H1 (cell line): ENCODE results near the gene SHROOM4. TPM values are rescaled to one million over a fixed set of nuclear protein-coding genes. Genes with fewer than 3 reads are reported as not detected.

Experiments
- CTCF ChIA-PET: fragments of 300-600 bp; sonication (Branson Sonifier 250); formaldehyde crosslinking; loops from one replicate; lab custom pipeline; 2021; ENCODE audit not compliant: partially characterized antibody; lab: Charles Lee
- POLR2A ChIA-PET: fragments of 300-600 bp; sonication (Branson Sonifier 250); formaldehyde crosslinking; loops from one replicate; lab custom pipeline; 2021; ENCODE audit warnings: inconsistent platforms; ENCODE audit not compliant: partially characterized antibody; lab: Charles Lee
- DNase-seq, 2 experiments: peaks; one replicate each; pipeline versions ENCODE4 v3.0.0 to v3.0.0-alpha.2; 2010 to 2022; ENCODE audit warnings: low spot score in 2 of 2, low read depth in 1 of 2, mixed read lengths in 1 of 2
- FAIRE-seq: peaks from 2 replicates; lab custom pipeline; 2011; peaks lifted over from hg19 to GRCh38; lab: Jason Lieb, UNC
- H2AFZ ChIP-seq: 2 replicates; pipeline ENCODE4 v1.8.1; 2012; ENCODE audit warnings: low read length, inconsistent platforms
- H2AK5ac ChIP-seq: 2 replicates; pipeline ENCODE4 v1.6.1; 2013; ENCODE audit warnings: low read depth, low read length
- H2BK120ac ChIP-seq: replicated peaks from 2 replicates; pipeline ENCODE3; 2013; ENCODE audit warnings: low read depth, low read length, inconsistent platforms
- H2BK12ac ChIP-seq: 2 replicates; pipeline ENCODE4 v1.6.1; 2013; ENCODE audit warnings: low read depth, low read length
- H2BK15ac ChIP-seq: 2 replicates; pipeline ENCODE4 v1.6.1; 2013; ENCODE audit warnings: low read length
- H2BK20ac ChIP-seq: 2 replicates; pipeline ENCODE4 v1.6.1; 2013; ENCODE audit warnings: low read length
- H2BK5ac ChIP-seq: 2 replicates; pipeline ENCODE4 v1.6.1; 2013; ENCODE audit warnings: low read depth, low read length
- H3K14ac ChIP-seq: 2 replicates; pipeline ENCODE4 v1.6.1; 2013; ENCODE audit warnings: inconsistent platforms; ENCODE audit not compliant: insufficient read length
- H3K18ac ChIP-seq: 2 replicates; pipeline ENCODE4 v1.6.1; 2013; ENCODE audit warnings: low read length; ENCODE audit errors: extremely low read depth
- H3K23ac ChIP-seq: 2 replicates; pipeline ENCODE4 v1.6.1; 2013; ENCODE audit warnings: inconsistent platforms; ENCODE audit not compliant: insufficient read length
- H3K23me2 ChIP-seq: 2 replicates; pipeline ENCODE4 v1.6.1; 2013; ENCODE audit warnings: low read depth, low read length
- H3K27ac ChIP-seq: 2 replicates; pipeline ENCODE4 v1.6.1; 2011; ENCODE audit warnings: low read depth, low read length, inconsistent platforms
- H3K27me3 ChIP-seq, 4 experiments: replicated peaks in 1 of 4; 1 replicate in 1 of 4; 2 replicates in 3 of 4; pipeline versions ENCODE4 v1.6.1 to v1.8.1; 2011 to 2013; ENCODE audit warnings: low read length in 3 of 4, mild to moderate bottlenecking in 3 of 4, inconsistent platforms in 2 of 4, mixed read lengths in 2 of 4, moderate library complexity in 1 of 4; ENCODE audit not compliant: control insufficient read depth in 3 of 4, insufficient read depth in 3 of 4; ENCODE audit errors: extremely low read depth in 1 of 4
- H3K36me3 ChIP-seq, 4 experiments: 2 replicates each; pipeline versions ENCODE4 v1.6.1 to v1.8.1; 2011 to 2013; ENCODE audit warnings: mild to moderate bottlenecking in 4 of 4, low read length in 3 of 4, moderate library complexity in 2 of 4, control low read depth in 1 of 4, inconsistent platforms in 1 of 4; ENCODE audit not compliant: insufficient read depth in 4 of 4, control insufficient read depth in 2 of 4
- H3K4ac ChIP-seq: replicated peaks from 2 replicates; pipeline ENCODE3; 2013; ENCODE audit warnings: low read length, low read depth, mixed read lengths, inconsistent platforms; ENCODE audit not compliant: insufficient read length
- H3K4me1 ChIP-seq, 4 experiments: replicated peaks in 1 of 4; 1 replicate in 1 of 4; 2 replicates in 3 of 4; pipeline versions ENCODE4 v1.6.1 to v1.8.1; 2011 to 2013; ENCODE audit warnings: low read length in 3 of 4, inconsistent platforms in 2 of 4, mixed read lengths in 1 of 4; ENCODE audit not compliant: insufficient read depth in 4 of 4, control insufficient read depth in 3 of 4
- H3K4me2 ChIP-seq, 2 experiments: 2 replicates each; pipeline versions ENCODE4 v1.6.1 to v1.8.1; 2011 to 2013; ENCODE audit warnings: low read depth in 2 of 2, low read length in 2 of 2, control low read depth in 1 of 2, inconsistent platforms in 1 of 2, mild to moderate bottlenecking in 1 of 2; ENCODE audit not compliant: insufficient read depth in 1 of 2
- H3K4me3 ChIP-seq, 4 experiments: fragments of 200-600, 300-600 bp in 1 of 4; sonication (generic), shearing (Covaris generic), sonication (Bioruptor Twin) in 1 of 4; 2 replicates each; pipeline versions ENCODE4 v1.5.1 to v1.8.1; 2011 to 2016; ENCODE audit warnings: low read length in 4 of 4, low read depth in 3 of 4, control low read depth in 2 of 4, inconsistent platforms in 2 of 4, mild to moderate bottlenecking in 2 of 4, mixed read lengths in 1 of 4, moderate library complexity in 1 of 4; ENCODE audit not compliant: insufficient read depth in 2 of 4; ENCODE audit errors: extremely low read depth in 1 of 4
- H3K56ac ChIP-seq: replicated peaks from 2 replicates; pipeline ENCODE3; 2013; ENCODE audit warnings: low read depth, mild to moderate bottlenecking, mixed read lengths, low read length, inconsistent platforms; ENCODE audit not compliant: insufficient read length
- H3K79me1 ChIP-seq: 2 replicates; pipeline ENCODE4 v1.6.1; 2013; ENCODE audit warnings: low read depth, low read length, control low read depth
- H3K79me2 ChIP-seq, 2 experiments: 2 replicates each; pipeline versions ENCODE4 v1.6.1 to v1.8.1; 2012 to 2013; ENCODE audit warnings: low read length in 2 of 2, mild to moderate bottlenecking in 2 of 2, inconsistent platforms in 1 of 2; ENCODE audit not compliant: insufficient read depth in 2 of 2, control insufficient read depth in 1 of 2
- H3K9ac ChIP-seq, 4 experiments: replicated peaks in 1 of 4; 1 replicate in 1 of 4; 2 replicates in 3 of 4; pipeline versions ENCODE4 v1.6.1 to v1.8.1; 2011 to 2013; ENCODE audit warnings: low read depth in 3 of 4, low read length in 3 of 4, control low read depth in 2 of 4, mild to moderate bottlenecking in 2 of 4, moderate library complexity in 2 of 4, inconsistent platforms in 1 of 4; ENCODE audit errors: extremely low read depth in 1 of 4
- H3K9me3 ChIP-seq, 2 experiments: 2 replicates each; pipeline versions ENCODE4 v1.6.1 to v1.8.1; 2012 to 2013; ENCODE audit warnings: mild to moderate bottlenecking in 2 of 2, moderate library complexity in 2 of 2, control low read depth in 1 of 2, inconsistent platforms in 1 of 2, low read depth in 1 of 2, low read length in 1 of 2, mixed read lengths in 1 of 2; ENCODE audit not compliant: insufficient read depth in 2 of 2
- H4K20me1 ChIP-seq, 2 experiments: replicated peaks in 1 of 2; 2 replicates each; pipeline versions ENCODE3 to v1.8.1; 2011 to 2013; ENCODE audit warnings: inconsistent platforms in 2 of 2, low read length in 2 of 2, mild to moderate bottlenecking in 1 of 2; ENCODE audit not compliant: insufficient read depth in 2 of 2, control insufficient read depth in 1 of 2
- H4K5ac ChIP-seq: 2 replicates; pipeline ENCODE4 v1.6.1; 2013; ENCODE audit warnings: low read length, low read depth, mixed read lengths, inconsistent platforms; ENCODE audit not compliant: insufficient read length
- H4K8ac ChIP-seq: 2 replicates; pipeline ENCODE4 v1.8.0; 2013; ENCODE audit warnings: mild to moderate bottlenecking, moderate library complexity, low read length, inconsistent platforms; ENCODE audit not compliant: insufficient read depth; ENCODE audit errors: extremely low read depth
- H4K91ac ChIP-seq: replicated peaks from 2 replicates; pipeline ENCODE3; 2013; ENCODE audit warnings: low read length, mixed read lengths, inconsistent platforms; ENCODE audit not compliant: insufficient read length
- BCL11A ChIP-seq, 2 experiments: IDR thresholded peaks; one replicate each; pipeline ENCODE4 v1.6.1; 2011; ENCODE audit warnings: low read depth in 2 of 2, low read length in 2 of 2, mild to moderate bottlenecking in 2 of 2
- CEBPB ChIP-seq: IDR thresholded peaks from 2 replicates; pipeline ENCODE4 v1.6.1; 2012; ENCODE audit warnings: low read depth, low read length
- EZH2 ChIP-seq: fragments of 200-600 bp; sonication (generic); IDR thresholded peaks from 2 replicates; pipeline ENCODE4 v1.7.1; 2012; ENCODE audit warnings: low read depth, mild to moderate bottlenecking, moderate library complexity, low read length, inconsistent platforms; ENCODE audit not compliant: severe bottlenecking
- HDAC6 ChIP-seq: IDR thresholded peaks from one replicate; pipeline ENCODE4 v1.7.1; 2012; ENCODE audit warnings: low read depth, mild to moderate bottlenecking, inconsistent platforms, low read length, moderate library complexity
- KDM1A ChIP-seq: fragments of 200-600, 300-600 bp; sonication (generic); IDR thresholded peaks from 2 replicates; pipeline ENCODE4 v1.7.1; 2016; ENCODE audit warnings: mild to moderate bottlenecking, low read length, borderline replicate concordance
- KDM5A ChIP-seq: fragments of 200-600 bp; IDR thresholded peaks from 2 replicates; pipeline ENCODE4 v1.7.1; 2012; ENCODE audit warnings: mild to moderate bottlenecking, low read length, inconsistent platforms, mixed read lengths
- MAFK ChIP-seq: IDR thresholded peaks from 2 replicates; pipeline ENCODE4 v1.6.1; 2012; ENCODE audit warnings: low read depth, mild to moderate bottlenecking, improper control_type of control experiment, low read length
- PHF8 ChIP-seq: fragments of 200-600 bp; sonication (generic); conservative IDR thresholded peaks from 2 replicates; pipeline ENCODE4 v1.7.1; 2012; ENCODE audit warnings: low read depth, mild to moderate bottlenecking, inconsistent platforms, low read length, moderate library complexity
- SIRT6 ChIP-seq: IDR thresholded peaks from one replicate; pipeline ENCODE4 v1.7.1; 2012; ENCODE audit warnings: low read length, inconsistent platforms
- SRF ChIP-seq: IDR thresholded peaks from 2 replicates; pipeline ENCODE4 v1.6.1; 2011; ENCODE audit warnings: mild to moderate bottlenecking, low read depth, low read length, moderate library complexity
- TBP ChIP-seq: IDR thresholded peaks from 2 replicates; pipeline ENCODE4 v1.6.1; 2011; ENCODE audit warnings: low read depth, low read length, improper control_type of control experiment
- TCF12 ChIP-seq: IDR thresholded peaks from 2 replicates; pipeline ENCODE4 v1.6.1; 2011; ENCODE audit warnings: low read depth, mild to moderate bottlenecking, low read length
- WGBS, 2 experiments: shearing (Covaris generic) in 1 of 2; methylation state at CpG; one replicate each; pipeline versions ENCODE4 v1.1.6 to v1.1.7; 2013 to 2015; ENCODE audit warnings: low lambda C conversion rate in 2 of 2, mixed read lengths in 2 of 2, inconsistent platforms in 1 of 2, low coverage in 1 of 2, missing lambda C conversion rate in 1 of 2; ENCODE audit not compliant: insufficient replicate concordance in 2 of 2, insufficient coverage in 1 of 2, insufficient read length in 1 of 2; ENCODE audit errors: extremely low coverage in 1 of 2, missing lambda C conversion rate in 1 of 2; 5-methylcytosine and 5-hydroxymethylcytosine counted together
- polyA plus RNA-seq, 7 experiments: library from polyadenylated mRNA; depleted of rRNA in 3 of 7; stranded (reverse) in 5 of 7; unstranded in 2 of 7; fragments of >200 nt in 5 of 7; fragments of 200-250 nt in 2 of 7; gene quantifications; 1 replicate in 5 of 7; 2 replicates in 1 of 7; 4 replicates in 1 of 7; pipeline versions ENCODE4 v1.2.1 to v1.2.3, GENCODE V29; 2011 to 2013; ENCODE audit warnings: missing spikeins in 2 of 7, mixed read lengths in 2 of 7
- total RNA-seq: library from RNA; stranded (reverse); fragmentation: NEBNext Ultra II Directional; extraction: Animal tissue kit (Norgen Biotek cat#: 25700); gene quantifications from 2 replicates; pipeline ENCODE4 v1.2.1, GENCODE V29; 2021
- TF ChIP-seq, protein P1 (sequence below): IDR thresholded peaks from 2 replicates; pipeline ENCODE4 v1.6.1; 2011; ENCODE audit warnings: low read length, improper control_type of control experiment

SHROOM4 gene
- total and polyA plus RNA-seq, 2 of the 8 experiments (the other 6 are each of a cell fraction or from before 2014, with no cell fraction given) = 1.6 to 5.6 TPM

DNA sequence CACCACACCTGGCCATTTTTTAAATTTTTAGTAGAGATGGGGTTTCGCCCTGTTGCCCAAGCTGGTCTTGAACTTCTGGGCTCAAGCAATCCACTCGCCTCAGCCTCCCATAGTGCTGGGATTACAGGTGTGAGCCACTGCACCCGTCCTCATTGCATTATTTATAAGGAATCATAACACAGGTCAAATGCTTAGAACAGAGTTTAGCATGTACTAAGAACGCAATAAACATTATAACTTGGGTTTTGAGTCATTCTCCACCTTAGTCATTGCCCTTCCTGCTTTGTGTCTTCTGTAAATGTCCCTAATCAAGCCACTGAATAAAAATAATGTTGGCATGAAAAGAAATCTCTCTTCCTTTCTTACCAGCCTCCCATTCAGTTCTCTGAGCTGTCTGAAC lies 38.5 kb upstream of the SHROOM4 start:
- Histone ChIP-seq H2BK120ac (no peak overlapping the region), H3K9me3 (no peaks in the 10 kb centered on the region), H4K20me1 (no peaks in the 10 kb centered on the region), H3K79me1 (no peaks in the 10 kb centered on the region), H3K36me3 (no peaks in the 10 kb centered on the region), H3K4me1 (no peaks in the 10 kb centered on the region), H2BK5ac (no peak overlapping the region), H4K91ac (no peak overlapping the region), H4K8ac (no peak overlapping the region), H3K27ac (no peak overlapping the region), H2AK5ac (no peak overlapping the region), H3K56ac (no peak overlapping the region), H2BK15ac (no peak overlapping the region), H3K27me3 (no peaks in the 10 kb centered on the region), H3K4me2 (no peak overlapping the region), H3K18ac (no peak overlapping the region), H3K4ac (no peak overlapping the region), H4K5ac (no peak overlapping the region), H3K14ac (no peak overlapping the region), H3K4me3 (no peak overlapping the region), H2AFZ (no peak overlapping the region), H3K23ac (no peak overlapping the region), H2BK20ac (no peak overlapping the region), H3K79me2 (no peaks in the 10 kb centered on the region), H3K23me2 (no peaks in the 10 kb centered on the region), H2BK12ac (no peak overlapping the region), H3K9ac (no peak overlapping the region)
- TF ChIP-seq CEBPB (no peak), MAFK (no peak), SIRT6 (no peak), SRF (no peak), HDAC6 (no peak), TBP (no peak), KDM1A (no peak), PHF8 (no peak), EZH2 (no peak), BCL11A (IDR thresholded peaks at IDR 0.05; ENCODE audit: low read depth in 2 of 2, low read length in 2 of 2) (no peak), TCF12 (no peak), KDM5A (no peak)
- TF ChIP-seq, protein P1, sequence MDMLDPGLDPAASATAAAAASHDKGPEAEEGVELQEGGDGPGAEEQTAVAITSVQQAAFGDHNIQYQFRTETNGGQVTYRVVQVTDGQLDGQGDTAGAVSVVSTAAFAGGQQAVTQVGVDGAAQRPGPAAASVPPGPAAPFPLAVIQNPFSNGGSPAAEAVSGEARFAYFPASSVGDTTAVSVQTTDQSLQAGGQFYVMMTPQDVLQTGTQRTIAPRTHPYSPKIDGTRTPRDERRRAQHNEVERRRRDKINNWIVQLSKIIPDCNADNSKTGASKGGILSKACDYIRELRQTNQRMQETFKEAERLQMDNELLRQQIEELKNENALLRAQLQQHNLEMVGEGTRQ = no peak
- POLR2A ChIA-PET = no interaction called here
- CTCF ChIA-PET = interaction anchor here (1.1 kb wide), 1 partner anchor 105 kb away, joined by 3 read pairs; no protein-coding TSS in a partner anchor
- no peak for FAIRE-seq
- DNase-seq = no peak
- 89% methylated on average over 4 of the region's 4 CpGs; no CpG with 5 or more reads in 1 of the 2 experiments for WGBS, 2 experiments
